Measurements from ENCODE around the gene FNDC3A.

DNA sequence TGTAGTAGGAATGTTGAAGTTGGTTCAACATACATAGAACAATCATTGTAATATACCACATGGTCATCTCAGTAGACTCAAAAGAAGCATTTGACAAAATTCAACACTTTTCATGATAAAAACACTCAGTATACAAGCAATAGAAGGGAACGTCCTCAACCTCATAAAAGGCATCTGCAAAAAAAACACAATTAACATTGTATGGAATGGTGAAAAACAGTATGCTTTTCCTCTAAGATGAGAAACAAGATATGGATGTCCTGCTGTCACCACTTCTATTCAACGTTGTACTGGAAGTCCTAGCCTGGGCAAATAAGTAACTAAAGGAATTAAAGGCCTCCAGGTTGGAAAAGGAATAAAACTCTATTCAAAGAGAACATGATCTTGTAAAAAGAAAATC, 54.5 kb downstream of the FNDC3A start:
- TF ChIP-seq, protein P1, sequence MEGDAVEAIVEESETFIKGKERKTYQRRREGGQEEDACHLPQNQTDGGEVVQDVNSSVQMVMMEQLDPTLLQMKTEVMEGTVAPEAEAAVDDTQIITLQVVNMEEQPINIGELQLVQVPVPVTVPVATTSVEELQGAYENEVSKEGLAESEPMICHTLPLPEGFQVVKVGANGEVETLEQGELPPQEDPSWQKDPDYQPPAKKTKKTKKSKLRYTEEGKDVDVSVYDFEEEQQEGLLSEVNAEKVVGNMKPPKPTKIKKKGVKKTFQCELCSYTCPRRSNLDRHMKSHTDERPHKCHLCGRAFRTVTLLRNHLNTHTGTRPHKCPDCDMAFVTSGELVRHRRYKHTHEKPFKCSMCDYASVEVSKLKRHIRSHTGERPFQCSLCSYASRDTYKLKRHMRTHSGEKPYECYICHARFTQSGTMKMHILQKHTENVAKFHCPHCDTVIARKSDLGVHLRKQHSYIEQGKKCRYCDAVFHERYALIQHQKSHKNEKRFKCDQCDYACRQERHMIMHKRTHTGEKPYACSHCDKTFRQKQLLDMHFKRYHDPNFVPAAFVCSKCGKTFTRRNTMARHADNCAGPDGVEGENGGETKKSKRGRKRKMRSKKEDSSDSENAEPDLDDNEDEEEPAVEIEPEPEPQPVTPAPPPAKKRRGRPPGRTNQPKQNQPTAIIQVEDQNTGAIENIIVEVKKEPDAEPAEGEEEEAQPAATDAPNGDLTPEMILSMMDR (IDR thresholded peaks at IDR 0.05), result no peak
- no peak for TF ChIP-seq POLR2A (IDR thresholded peaks at IDR 0.05)
